Activated naive CD4-positive, alpha-beta T cell treated with anti-CD3 and anti-CD28 coated beads, Interleukin-2, amount 50 U/mL, for 16 hours (primary cell): Measurements from ENCODE around the gene TRPV5.

Experiments
- DNase-seq: peaks from one replicate; pipeline ENCODE4 v3.0.0-alpha.2; 2020

Gene TRPV5

DNA sequence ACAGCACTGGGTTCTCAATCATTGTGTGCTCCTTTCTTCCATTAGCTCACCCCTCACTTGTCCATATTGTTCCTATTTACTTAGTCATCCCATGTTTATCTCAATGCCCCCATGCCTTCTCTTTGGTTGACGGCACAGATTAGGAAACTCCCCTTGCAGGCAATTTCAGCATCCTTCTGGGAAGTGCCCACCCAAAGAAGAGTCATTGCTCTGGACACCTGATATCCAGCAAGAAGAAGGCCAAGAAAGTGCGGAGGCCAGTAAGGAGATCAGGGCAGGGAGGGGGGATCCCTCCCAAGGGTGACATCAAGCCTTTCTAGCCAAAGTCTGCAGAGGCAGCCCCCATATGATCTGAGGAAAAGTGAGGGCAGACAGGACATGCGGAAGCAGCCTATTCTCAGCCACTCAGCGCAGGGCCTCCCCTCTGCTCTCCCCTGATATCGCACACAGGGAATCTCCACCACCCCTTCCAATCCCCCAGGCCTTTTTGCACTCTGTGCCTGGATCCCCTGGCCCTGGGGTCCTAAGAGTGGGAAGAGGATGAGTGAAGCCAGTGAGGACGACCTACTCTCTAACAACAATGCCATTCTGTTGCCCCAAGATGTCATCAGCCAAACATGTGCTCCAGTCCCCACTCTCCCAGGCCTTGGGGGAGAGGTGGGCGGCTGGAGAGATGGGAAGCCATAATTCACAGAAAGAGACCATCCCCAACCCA lies 49.8 kb downstream of the TRPV5 start:
- no peak for DNase-seq

GRCh38 chr7:142883145-142883544 lies 50.4 kb downstream of the TRPV5 start:
- no peak for DNase-seq

GRCh38 chr7:142882338-142882678 lies 51.2 kb downstream of the TRPV5 start:
- no peak for DNase-seq

GRCh38 chr7:142881586-142882337 lies 51.8 kb downstream of the TRPV5 start:
- DNase-seq = no peak

- peak; percentile 40 for DNase-seq
Measured at GRCh38 chr7:142880876-142881505, 52.6 kb downstream of the TRPV5 start.

DNA sequence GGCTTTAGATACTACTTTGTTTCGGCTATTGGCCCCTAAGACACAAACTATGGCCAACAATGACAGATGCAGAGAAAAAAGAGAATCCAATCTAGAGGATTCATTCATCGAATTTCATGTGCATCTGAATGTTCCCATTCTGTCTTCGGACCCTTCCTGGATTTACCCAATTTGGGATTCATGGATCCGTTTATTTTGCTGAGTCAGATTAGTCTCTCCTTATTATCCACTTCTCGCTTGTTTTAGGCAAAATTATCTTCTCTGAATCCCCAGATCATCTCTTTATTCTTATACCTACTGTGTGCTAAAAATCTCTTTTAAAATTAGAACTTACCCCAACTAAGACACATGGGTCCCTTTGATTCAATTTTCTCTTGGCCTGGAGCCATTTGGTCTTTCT lies 54.5 kb downstream of the TRPV5 start:
- DNase-seq = no peak

DNA sequence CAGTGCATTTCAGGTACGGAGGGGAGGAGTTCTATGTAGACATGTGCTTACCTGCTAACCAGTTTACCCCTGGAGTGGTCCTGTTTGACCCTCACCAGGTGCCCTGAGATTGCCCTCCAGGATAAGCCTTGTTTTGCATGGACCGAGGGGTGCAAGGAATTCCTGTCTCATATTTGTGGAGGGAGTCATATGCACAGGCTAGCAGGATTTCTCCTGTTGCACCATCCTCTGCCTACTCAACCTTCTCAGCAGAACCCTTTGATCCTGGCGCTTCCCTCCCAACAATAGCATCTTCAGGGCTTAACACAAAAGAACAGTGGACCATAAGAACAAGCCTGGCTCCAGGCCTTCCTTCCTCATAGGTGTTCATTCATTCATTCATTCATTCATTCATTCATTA lies 55.2 kb downstream of the TRPV5 start:
- DNase-seq = no peak

DNA sequence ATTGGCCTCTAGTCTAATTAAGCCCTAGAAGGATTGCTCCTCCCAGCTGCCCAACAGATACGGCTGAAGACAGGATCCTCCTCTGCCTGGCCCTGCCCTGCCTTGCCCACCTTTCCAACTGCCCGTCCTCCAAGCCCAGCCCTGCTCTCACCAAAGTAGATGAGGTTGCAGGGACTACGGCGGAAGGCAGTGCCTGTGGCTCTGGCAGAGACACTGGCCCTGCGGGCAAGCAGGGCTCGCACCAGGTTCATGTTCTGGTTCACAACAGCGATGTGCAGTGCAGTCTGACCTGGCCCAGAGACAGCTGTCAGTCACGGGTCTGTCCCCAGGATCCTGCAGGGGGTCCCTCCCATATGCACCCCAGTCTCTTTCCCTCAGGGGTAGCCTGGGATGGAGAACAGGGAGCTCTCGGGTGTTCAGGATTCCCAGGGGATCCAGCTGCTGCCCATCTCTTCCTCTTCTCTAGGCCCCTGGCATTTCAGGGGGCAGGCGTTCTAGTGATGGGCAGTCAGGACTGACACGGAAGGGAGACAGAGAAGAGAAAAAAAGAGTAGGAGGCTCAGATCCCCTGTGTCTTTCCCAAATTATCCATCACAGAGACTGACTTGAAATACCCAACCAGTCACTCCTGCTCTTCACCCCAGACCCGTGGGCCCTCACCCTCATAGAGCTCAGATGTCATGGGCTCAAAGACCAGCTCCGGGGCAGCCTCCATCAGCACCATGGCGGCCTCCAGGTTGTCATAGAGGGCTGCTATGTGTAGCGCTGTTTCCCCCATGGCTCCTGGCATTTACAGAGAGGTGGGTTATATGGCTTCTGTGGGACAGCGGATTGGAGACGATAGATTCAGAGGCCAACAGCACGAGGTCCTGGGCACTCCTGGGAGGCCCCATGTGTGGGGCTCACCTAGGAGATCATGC lies 56.3 kb downstream of the TRPV5 start:
- no peak for DNase-seq

- DNase-seq = no peak
Measured at GRCh38 chr7:142876236-142876960, 57.1 kb downstream of the TRPV5 start.

- DNase-seq = no peak
Measured at GRCh38 chr7:142875456-142875855, 58.1 kb downstream of the TRPV5 start.

- DNase-seq = no peak
Measured at GRCh38 chr7:142874837-142875236, 58.7 kb downstream of the TRPV5 start.

GRCh38 chr7:142874409-142874808 lies 59.1 kb downstream of the TRPV5 start:
- no peak for DNase-seq

- DNase-seq = no peak
Measured at GRCh38 chr7:142873871-142874270, 59.7 kb downstream of the TRPV5 start.

- DNase-seq = no peak
Measured at GRCh38 chr7:142873281-142873784, 60.2 kb downstream of the TRPV5 start.

GRCh38 chr7:142872106-142872675 lies 61.4 kb downstream of the TRPV5 start:
- DNase-seq = no peak

GRCh38 chr7:142871260-142872105 lies 62.1 kb downstream of the TRPV5 start:
- no peak for DNase-seq

DNA sequence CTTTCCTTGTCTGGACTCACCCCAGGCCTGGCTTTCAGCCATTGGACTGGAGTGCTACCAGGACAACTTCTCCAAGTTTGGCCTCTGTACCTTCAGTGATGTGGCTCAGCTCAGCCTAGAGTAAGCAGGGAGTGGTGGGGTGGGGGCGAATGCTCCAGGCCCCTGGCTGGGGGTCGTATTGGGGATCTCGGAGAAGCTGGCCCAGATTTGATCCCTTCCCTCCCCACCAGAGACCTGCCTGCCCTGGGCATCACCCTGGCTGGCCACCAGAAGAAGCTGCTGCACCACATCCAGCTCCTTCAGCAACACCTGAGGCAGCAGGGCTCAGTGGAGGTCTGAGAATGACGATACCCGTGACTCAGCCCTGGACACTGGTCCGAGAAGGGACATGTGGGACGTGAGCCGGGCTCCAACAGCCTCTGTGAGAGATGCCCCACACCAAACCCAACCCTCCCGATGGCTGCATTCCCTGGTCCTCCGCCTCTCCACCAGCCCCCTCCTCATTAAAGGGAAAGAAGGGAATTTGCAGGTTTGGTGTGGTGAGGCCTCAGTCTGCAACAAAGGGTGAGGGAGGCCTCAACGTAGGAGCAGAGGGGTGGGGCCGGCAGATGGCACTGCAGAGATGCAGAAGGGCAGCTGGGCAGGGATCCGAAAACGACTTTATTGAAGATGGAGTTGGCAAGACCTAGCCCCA lies 62.8 kb downstream of the TRPV5 start:
- DNase-seq = no peak

DNA sequence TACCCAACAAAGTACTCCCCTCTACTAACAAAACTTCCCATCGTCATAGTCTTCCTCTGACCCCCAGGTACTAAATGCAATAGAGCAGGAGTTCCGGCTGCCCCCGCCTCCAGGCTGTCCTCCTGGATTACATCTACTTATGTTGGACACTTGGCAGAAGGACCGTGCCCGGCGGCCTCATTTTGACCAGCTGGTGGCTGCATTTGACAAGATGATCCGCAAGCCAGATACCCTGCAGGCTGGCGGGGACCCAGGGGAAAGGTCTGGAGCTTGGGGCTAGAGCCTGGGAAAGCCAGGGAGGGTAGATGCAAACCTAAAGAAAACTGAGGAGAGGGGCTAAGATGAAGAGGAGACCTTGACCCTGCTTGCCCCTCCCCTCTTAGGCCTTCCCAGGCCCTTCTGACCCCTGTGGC lies 63.4 kb downstream of the TRPV5 start:
- DNase-seq = no peak

DNA sequence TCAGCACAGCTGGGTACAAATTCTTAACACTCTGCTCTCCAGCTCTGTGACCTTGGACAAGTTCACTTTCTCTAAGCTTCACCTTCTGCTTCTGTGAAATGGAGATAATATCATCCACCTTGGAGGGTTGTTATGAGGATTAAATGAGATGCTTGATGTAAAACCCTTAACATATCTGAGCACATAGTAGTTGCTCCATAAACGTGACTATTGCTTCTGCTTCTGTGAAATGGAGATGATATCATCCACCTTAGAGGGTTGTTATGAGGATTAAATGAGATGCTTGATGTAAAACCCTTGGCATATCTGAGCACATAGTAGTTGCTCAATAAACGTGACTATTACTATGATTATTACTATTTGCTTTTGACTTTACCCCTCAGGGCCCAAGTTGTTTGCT lies 64.1 kb downstream of the TRPV5 start:
- no peak for DNase-seq

- no peak for DNase-seq
Measured at GRCh38 chr7:142868986-142869415, 64.5 kb downstream of the TRPV5 start.
